Astrocyte (in vitro differentiated cells and primary cell): Measurements from ENCODE around the gene CACNB4.

Experiments
- EZH2 ChIP-seq: IDR thresholded peaks from 2 replicates; pipeline ENCODE4 v1.6.1; 2012; ENCODE audit warnings: mild to moderate bottlenecking, low read length, inconsistent platforms; ENCODE audit not compliant: insufficient read depth
- TF ChIP-seq, protein P1 (sequence below): IDR thresholded peaks from 2 replicates; pipeline ENCODE4 v1.5.1; 2011; ENCODE audit warnings: low read depth, mild to moderate bottlenecking, inconsistent platforms, low read length, moderate library complexity; ENCODE audit not compliant: insufficient read depth

DNA sequence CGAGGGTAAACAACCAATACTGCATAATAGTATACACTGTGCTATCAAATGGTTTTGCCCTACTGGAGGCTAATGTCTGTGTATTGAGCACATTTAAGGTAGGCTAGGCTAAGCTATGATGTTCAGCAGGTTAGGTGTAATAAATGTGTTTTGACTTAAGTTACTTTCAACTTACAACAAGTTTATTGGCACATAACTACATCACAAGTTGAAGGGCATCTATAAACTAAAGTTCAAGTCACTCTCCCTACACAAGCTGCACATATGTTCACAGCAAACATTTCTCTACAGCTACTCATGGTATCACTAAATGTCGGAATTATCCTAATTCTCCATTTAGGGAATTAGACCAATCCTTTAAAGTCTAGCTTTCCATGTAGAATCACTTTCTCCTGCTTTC, 282.0 kb downstream of the CACNB4 start:
- TF ChIP-seq, protein P1, sequence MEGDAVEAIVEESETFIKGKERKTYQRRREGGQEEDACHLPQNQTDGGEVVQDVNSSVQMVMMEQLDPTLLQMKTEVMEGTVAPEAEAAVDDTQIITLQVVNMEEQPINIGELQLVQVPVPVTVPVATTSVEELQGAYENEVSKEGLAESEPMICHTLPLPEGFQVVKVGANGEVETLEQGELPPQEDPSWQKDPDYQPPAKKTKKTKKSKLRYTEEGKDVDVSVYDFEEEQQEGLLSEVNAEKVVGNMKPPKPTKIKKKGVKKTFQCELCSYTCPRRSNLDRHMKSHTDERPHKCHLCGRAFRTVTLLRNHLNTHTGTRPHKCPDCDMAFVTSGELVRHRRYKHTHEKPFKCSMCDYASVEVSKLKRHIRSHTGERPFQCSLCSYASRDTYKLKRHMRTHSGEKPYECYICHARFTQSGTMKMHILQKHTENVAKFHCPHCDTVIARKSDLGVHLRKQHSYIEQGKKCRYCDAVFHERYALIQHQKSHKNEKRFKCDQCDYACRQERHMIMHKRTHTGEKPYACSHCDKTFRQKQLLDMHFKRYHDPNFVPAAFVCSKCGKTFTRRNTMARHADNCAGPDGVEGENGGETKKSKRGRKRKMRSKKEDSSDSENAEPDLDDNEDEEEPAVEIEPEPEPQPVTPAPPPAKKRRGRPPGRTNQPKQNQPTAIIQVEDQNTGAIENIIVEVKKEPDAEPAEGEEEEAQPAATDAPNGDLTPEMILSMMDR, result no peak
- TF ChIP-seq EZH2, result no peak
